ENCODE measurements around the gene ST3GAL4. TPM values are rescaled to one million over a fixed set of nuclear protein-coding genes. Genes with fewer than 3 reads are reported as not detected.
"Not testable (repeated sequence)": the region's sequence is repeated elsewhere in the genome, so short reads cannot be mapped to it uniquely, and the experiment has no call there.

Gene ST3GAL4, protein sequence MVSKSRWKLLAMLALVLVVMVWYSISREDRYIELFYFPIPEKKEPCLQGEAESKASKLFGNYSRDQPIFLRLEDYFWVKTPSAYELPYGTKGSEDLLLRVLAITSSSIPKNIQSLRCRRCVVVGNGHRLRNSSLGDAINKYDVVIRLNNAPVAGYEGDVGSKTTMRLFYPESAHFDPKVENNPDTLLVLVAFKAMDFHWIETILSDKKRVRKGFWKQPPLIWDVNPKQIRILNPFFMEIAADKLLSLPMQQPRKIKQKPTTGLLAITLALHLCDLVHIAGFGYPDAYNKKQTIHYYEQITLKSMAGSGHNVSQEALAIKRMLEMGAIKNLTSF
- 25.1 TPM for polyA plus RNA-seq (2013)

- Histone ChIP-seq H3K9me3 (ENCODE audit: control extremely low read depth in 1 of 5, control insufficient read depth in 4 of 5, insufficient read depth in 2 of 5, low read depth in 1 of 5, low read length in 4 of 5) (no peaks in the 10 kb centered on the region), H3K4me1 (ENCODE audit: control extremely low read depth in 1 of 4, control insufficient read depth in 4 of 4, insufficient read depth in 4 of 4, low read length in 3 of 4) (peaks cover 6 to 88% (median 73%) of the 10 kb centered on the region in 4 experiments), H3K4me3 (ENCODE audit: control insufficient read depth in 1 of 7, extremely low read depth in 1 of 7, insufficient read depth in 4 of 7, low read depth in 2 of 7, low read length in 6 of 7) (peak within 1 kb of the TSS; percentile 62 to 94 (median 77)), H3K36me3 (ENCODE audit: control insufficient read depth in 4 of 4, insufficient read depth in 4 of 4, low read length in 3 of 4) (peaks cover 0 to 30% (median 8%) of the 10 kb centered on the region in 4 experiments), H3K27ac (ENCODE audit: insufficient read depth in 1 of 2, low read depth in 1 of 2, low read length in 2 of 2, poor library complexity in 1 of 2, severe bottlenecking in 2 of 2) (peak within 1 kb of the TSS; percentile 58 to 83), H3K27me3 (replicated peaks in 2 of 5; ENCODE audit: control insufficient read depth in 4 of 5, insufficient read depth in 5 of 5, low read length in 4 of 5) (no peaks in the 10 kb centered on the region)
- WGBS (ENCODE audit: insufficient coverage): 0% methylated on average over 52 of the region's 71 CpGs
- ChIA-PET CTCF (interaction anchor here (1.0 to 8.4 kb wide), 5 partner anchors 14 to 45 kb away, joined by 3 to 81 read pairs (median 6); no protein-coding TSS in a partner anchor), POLR2A (interaction anchor here (1.1 kb wide), 1 partner anchor 37 kb away, joined by 3 read pairs; no protein-coding TSS in a partner anchor)
- peak; percentile 54 to 70 (median 65) for DNase-seq
These were observed at the start of gene ST3GAL4 for GRCh38 chr11:126355324-126355925. TSS of gene ST3GAL4 (plus strand) at chr11:126355686. CDS start at chr11:126406156, 50,470 bp downstream.

GRCh38 chr11:126305699-126306098 lies 49.8 kb upstream of the ST3GAL4 start:
- DNase-seq: no peak
- CTCF ChIA-PET: interaction anchor here (1.3 to 11.9 kb wide), 2 partner anchors 12 to 174 kb away, joined by 4 to 105 read pairs; no protein-coding TSS in a partner anchor

GRCh38 chr11:126307706-126308105 lies 47.8 kb upstream of the ST3GAL4 start:
- POLR2A ChIA-PET: no interaction called here
- H3K27ac ChIP-seq (ENCODE audit: insufficient read depth in 1 of 2, low read depth in 1 of 2, low read length in 2 of 2, poor library complexity in 1 of 2, severe bottlenecking in 2 of 2): no peak overlapping the region

More at GRCh38 chr11:126305699-126306098, 49.8 kb upstream of the ST3GAL4 start:
- POLR2A ChIA-PET: no interaction called here
- Histone ChIP-seq H3K36me3 (ENCODE audit: control insufficient read depth in 4 of 4, insufficient read depth in 4 of 4, low read length in 3 of 4) (peaks cover 0 to 30% (median 8%) of the 10 kb centered on the region in 4 experiments), H3K4me1 (ENCODE audit: control extremely low read depth in 1 of 4, control insufficient read depth in 4 of 4, insufficient read depth in 4 of 4, low read length in 3 of 4) (peaks cover 5 to 32% (median 16%) of the 10 kb centered on the region in 4 experiments), H3K4me3 (ENCODE audit: control insufficient read depth in 1 of 7, extremely low read depth in 1 of 7, insufficient read depth in 4 of 7, low read depth in 2 of 7, low read length in 6 of 7) (no peak overlapping the region), H3K27ac (ENCODE audit: insufficient read depth in 1 of 2, low read depth in 1 of 2, low read length in 2 of 2, poor library complexity in 1 of 2, severe bottlenecking in 2 of 2) (no peak overlapping the region), H3K27me3 (replicated peaks in 2 of 5; ENCODE audit: control insufficient read depth in 4 of 5, insufficient read depth in 5 of 5, low read length in 4 of 5) (no peaks in the 10 kb centered on the region), H3K9me3 (ENCODE audit: control extremely low read depth in 1 of 5, control insufficient read depth in 4 of 5, insufficient read depth in 2 of 5, low read depth in 1 of 5, low read length in 4 of 5) (no peaks in the 10 kb centered on the region)
- 100% methylated on average over 2 of the region's 4 CpGs for WGBS (ENCODE audit: insufficient coverage)

GRCh38 chr11:126308271-126308671 lies 47.2 kb upstream of the ST3GAL4 start:
- DNase-seq: no peak
- 95% methylated on average over 3 of the region's 4 CpGs for WGBS (ENCODE audit: insufficient coverage)
- H3K4me1 ChIP-seq (ENCODE audit: control extremely low read depth in 1 of 4, control insufficient read depth in 4 of 4, insufficient read depth in 4 of 4, low read length in 3 of 4): peaks cover 7 to 55% (median 34%) of the 10 kb centered on the region in 4 experiments
- H3K27ac ChIP-seq (ENCODE audit: insufficient read depth in 1 of 2, low read depth in 1 of 2, low read length in 2 of 2, poor library complexity in 1 of 2, severe bottlenecking in 2 of 2): no peak overlapping the region
- H3K4me3 ChIP-seq (ENCODE audit: control insufficient read depth in 1 of 7, extremely low read depth in 1 of 7, insufficient read depth in 4 of 7, low read depth in 2 of 7, low read length in 6 of 7): no peak overlapping the region
- no peaks in the 10 kb centered on the region for H3K27me3 ChIP-seq (replicated peaks in 2 of 5; ENCODE audit: control insufficient read depth in 4 of 5, insufficient read depth in 5 of 5, low read length in 4 of 5)
- peaks cover 0 to 35% (median 8%) of the 10 kb centered on the region in 4 experiments for H3K36me3 ChIP-seq (ENCODE audit: control insufficient read depth in 4 of 4, insufficient read depth in 4 of 4, low read length in 3 of 4)
- POLR2A ChIA-PET: no interaction called here
- no peaks in the 10 kb centered on the region for H3K9me3 ChIP-seq (ENCODE audit: control extremely low read depth in 1 of 5, control insufficient read depth in 4 of 5, insufficient read depth in 2 of 5, low read depth in 1 of 5, low read length in 4 of 5)
- CTCF ChIA-PET: interaction anchor here (0.9 to 11.9 kb wide), 8 partner anchors 8 to 682 kb away, joined by 3 to 105 read pairs (median 10); partner anchors contain the start of gene ST3GAL4

More at GRCh38 chr11:126307706-126308105, 47.8 kb upstream of the ST3GAL4 start:
- Histone ChIP-seq H3K4me1 (ENCODE audit: control extremely low read depth in 1 of 4, control insufficient read depth in 4 of 4, insufficient read depth in 4 of 4, low read length in 3 of 4) (peaks cover 7 to 50% (median 33%) of the 10 kb centered on the region in 4 experiments), H3K4me3 (ENCODE audit: control insufficient read depth in 1 of 7, extremely low read depth in 1 of 7, insufficient read depth in 4 of 7, low read depth in 2 of 7, low read length in 6 of 7) (no peak overlapping the region), H3K9me3 (ENCODE audit: control extremely low read depth in 1 of 5, control insufficient read depth in 4 of 5, insufficient read depth in 2 of 5, low read depth in 1 of 5, low read length in 4 of 5) (no peaks in the 10 kb centered on the region), H3K36me3 (ENCODE audit: control insufficient read depth in 4 of 4, insufficient read depth in 4 of 4, low read length in 3 of 4) (peaks cover 0 to 30% (median 8%) of the 10 kb centered on the region in 4 experiments), H3K27me3 (replicated peaks in 2 of 5; ENCODE audit: control insufficient read depth in 4 of 5, insufficient read depth in 5 of 5, low read length in 4 of 5) (no peaks in the 10 kb centered on the region)
- 30% methylated on average over 2 of the region's 5 CpGs for WGBS (ENCODE audit: insufficient coverage)
- peak; percentile 77 to 84 (median 81) for DNase-seq
- CTCF ChIA-PET: interaction anchor here (0.9 to 11.9 kb wide), 8 partner anchors 8 to 682 kb away, joined by 3 to 105 read pairs (median 6); no protein-coding TSS in a partner anchor

- POLR2A ChIA-PET; H3K27me3 ChIP-seq (replicated peaks in 2 of 5; ENCODE audit: control insufficient read depth in 4 of 5, insufficient read depth in 5 of 5, low read length in 4 of 5); DNase-seq; H3K9me3 ChIP-seq (ENCODE audit: control extremely low read depth in 1 of 5, control insufficient read depth in 4 of 5, insufficient read depth in 2 of 5, low read depth in 1 of 5, low read length in 4 of 5); H3K4me3 ChIP-seq (ENCODE audit: control insufficient read depth in 1 of 7, extremely low read depth in 1 of 7, insufficient read depth in 4 of 7, low read depth in 2 of 7, low read length in 6 of 7); H3K27ac ChIP-seq (ENCODE audit: insufficient read depth in 1 of 2, low read depth in 1 of 2, low read length in 2 of 2, poor library complexity in 1 of 2, severe bottlenecking in 2 of 2): not testable (repeated sequence)
- CTCF ChIA-PET: interaction anchor here (1.4 to 11.9 kb wide), 7 partner anchors 9 to 171 kb away, joined by 4 to 105 read pairs (median 20); partner anchors contain the start of gene ST3GAL4
- H3K4me1 ChIP-seq (ENCODE audit: control extremely low read depth in 1 of 4, control insufficient read depth in 4 of 4, insufficient read depth in 4 of 4, low read length in 3 of 4): peaks cover 7 to 55% (median 32%) of the 10 kb centered on the region in 4 experiments
- H3K36me3 ChIP-seq (ENCODE audit: control insufficient read depth in 4 of 4, insufficient read depth in 4 of 4, low read length in 3 of 4): peaks cover 0 to 37% (median 8%) of the 10 kb centered on the region in 4 experiments
- 100% methylated on average over 4 of the region's 4 CpGs for WGBS (ENCODE audit: insufficient coverage)
These were observed 46.7 kb upstream of the ST3GAL4 start for GRCh38 chr11:126308771-126309170.

DNA sequence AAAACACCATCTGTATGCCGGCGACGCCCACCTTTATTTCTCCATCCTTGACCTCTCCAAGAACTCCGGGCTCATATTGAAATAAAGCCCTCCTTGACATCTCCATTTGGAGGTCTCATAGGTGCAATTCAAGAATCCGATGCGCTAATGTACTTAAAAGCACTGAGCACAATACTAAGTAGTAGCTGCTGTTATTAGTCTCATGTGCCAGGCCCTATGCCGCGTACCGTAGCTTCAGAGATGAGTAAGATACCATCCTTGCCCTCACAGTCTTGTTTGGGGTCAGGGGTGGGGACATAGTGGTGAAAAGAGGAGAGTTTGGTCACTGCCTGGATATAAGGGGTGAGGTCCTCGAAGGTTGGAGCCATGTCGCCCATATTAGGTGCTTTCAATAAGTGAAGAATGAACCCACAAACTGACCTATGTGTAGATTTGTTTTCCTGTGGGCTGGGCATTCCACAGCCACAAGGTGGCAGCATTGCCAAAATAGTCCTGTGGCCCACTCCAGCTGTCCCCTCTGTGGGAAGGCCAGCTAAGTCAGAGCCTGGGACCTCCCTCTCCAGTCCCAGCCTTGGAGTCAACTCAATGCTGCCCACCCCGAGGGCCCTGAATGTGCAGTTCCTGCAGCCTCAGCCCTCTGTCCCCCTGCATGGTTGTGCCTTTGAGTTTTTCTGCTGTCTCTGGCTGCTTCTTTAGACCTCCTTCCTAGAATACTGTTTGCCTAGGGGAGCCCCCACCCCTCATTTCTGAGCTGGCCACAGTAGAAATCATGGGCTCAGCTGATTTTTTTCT lies 45.1 kb upstream of the ST3GAL4 start:
- peak; percentile 72 to 77 (median 75) for DNase-seq
- ChIA-PET CTCF (interaction anchor here (0.7 to 11.9 kb wide), 41 partner anchors 9 to 1035 kb away, joined by 3 to 105 read pairs (median 5); partner anchors contain the start of gene ST3GAL4), POLR2A (interaction anchor here (0.5 to 1.3 kb wide), 3 partner anchors 83 to 110 kb away, joined by 3 to 4 read pairs (median 3); no protein-coding TSS in a partner anchor)
- H3K27me3 ChIP-seq (replicated peaks in 2 of 5; ENCODE audit: control insufficient read depth in 4 of 5, insufficient read depth in 5 of 5, low read length in 4 of 5): no peaks in the 10 kb centered on the region
- peaks cover 0 to under 1% (median 0%) of the 10 kb centered on the region in 5 experiments for H3K9me3 ChIP-seq (ENCODE audit: control extremely low read depth in 1 of 5, control insufficient read depth in 4 of 5, insufficient read depth in 2 of 5, low read depth in 1 of 5, low read length in 4 of 5)
- WGBS (ENCODE audit: insufficient coverage): 66% methylated on average over 12 of the region's 12 CpGs
- H3K4me1 ChIP-seq (ENCODE audit: control extremely low read depth in 1 of 4, control insufficient read depth in 4 of 4, insufficient read depth in 4 of 4, low read length in 3 of 4): peaks cover 3 to 50% (median 25%) of the 10 kb centered on the region in 4 experiments
- H3K27ac ChIP-seq (ENCODE audit: insufficient read depth in 1 of 2, low read depth in 1 of 2, low read length in 2 of 2, poor library complexity in 1 of 2, severe bottlenecking in 2 of 2): no peak overlapping the region
- H3K4me3 ChIP-seq (ENCODE audit: control insufficient read depth in 1 of 7, extremely low read depth in 1 of 7, insufficient read depth in 4 of 7, low read depth in 2 of 7, low read length in 6 of 7): no peak overlapping the region
- H3K36me3 ChIP-seq (ENCODE audit: control insufficient read depth in 4 of 4, insufficient read depth in 4 of 4, low read length in 3 of 4): peaks cover 0 to 40% (median 11%) of the 10 kb centered on the region in 4 experiments
